K562 (cell line): Measurements from ENCODE around the gene ACP4. TPM values are rescaled to one million over a fixed set of nuclear protein-coding genes. Genes with fewer than 3 reads are reported as not detected.
A peak's percentile ranks its signal among the peaks of the same experiment; 100 is the strongest.

Experiments
- CBX3 ChIP-seq, 2 experiments: IDR thresholded peaks; 1 replicate in 1 of 2; 2 replicates in 1 of 2; pipeline ENCODE4 v1.6.1; 2012; ENCODE audit warnings: inconsistent platforms in 2 of 2, low read length in 2 of 2, borderline replicate concordance in 1 of 2, control low read depth in 1 of 2
- CEBPB ChIP-seq: fragments of 450-650 bp; IDR thresholded peaks from 2 replicates; pipeline ENCODE4 v1.6.1; 2016; ENCODE audit warnings: missing genetic modification characterization, missing compliant biosample characterization
- CREB3 ChIP-seq: fragments of 450-650 bp; conservative IDR thresholded peaks from 2 replicates; pipeline ENCODE4 v1.6.1; 2016; ENCODE audit warnings: missing genetic modification characterization, low read depth, mild to moderate bottlenecking, missing compliant biosample characterization, moderate library complexity
- ETV1 ChIP-seq: fragments of 450-650 bp; conservative IDR thresholded peaks from 2 replicates; pipeline ENCODE4 v1.6.1; 2016; ENCODE audit warnings: missing genetic modification characterization, control low read depth, low read depth, missing compliant biosample characterization
- IFI16 ChIP-seq: fragments of 250-450 bp; sonication (Bioruptor Pico); IDR thresholded peaks from 2 replicates; pipeline ENCODE4 v2.1.2; 2022; ENCODE audit warnings: mild to moderate bottlenecking, inconsistent platforms
- MEIS2 ChIP-seq: fragments of 450-650 bp; IDR thresholded peaks from 2 replicates; pipeline ENCODE4 v1.6.1; 2014; ENCODE audit warnings: mild to moderate bottlenecking; ENCODE audit not compliant: partially characterized antibody
- PBX2 ChIP-seq, 2 experiments: IDR thresholded peaks in 1 of 2; conservative IDR thresholded peaks in 1 of 2; 2 replicates each; pipeline ENCODE4 v1.6.1; 2016; ENCODE audit warnings: low read depth in 2 of 2, mild to moderate bottlenecking in 1 of 2, missing compliant biosample characterization in 1 of 2, missing genetic modification characterization in 1 of 2, moderate library complexity in 1 of 2
- POLR2G ChIP-seq: fragments of 200-400 bp; formaldehyde crosslinking; IDR thresholded peaks from 2 replicates; pipeline ENCODE4 v1.6.1; 2017; ENCODE audit warnings: low read depth, mild to moderate bottlenecking, antibody characterized with exemption, low read length, moderate library complexity
- PPARD ChIP-seq: fragments of 250-450 bp; sonication (Bioruptor Pico); IDR thresholded peaks from 2 replicates; pipeline ENCODE4 v1.8.0; 2022; ENCODE audit warnings: inconsistent platforms, mild to moderate bottlenecking, moderate library complexity
- REST ChIP-seq, 2 experiments: fragments of 450-650 bp; formaldehyde crosslinking in 1 of 2; IDR thresholded peaks; 2 replicates each; pipeline versions ENCODE4 v1.4.0 to v1.6.1; 2014 to 2020; ENCODE audit warnings: mild to moderate bottlenecking in 2 of 2, borderline replicate concordance in 1 of 2, low read depth in 1 of 2
- RFX5 ChIP-seq: IDR thresholded peaks from 2 replicates; pipeline ENCODE4 v1.6.1; 2011; ENCODE audit warnings: low read depth, mild to moderate bottlenecking, improper control_type of control experiment, low read length
- SOX6 ChIP-seq: fragments of 450-650 bp; IDR thresholded peaks from 2 replicates; pipeline ENCODE4 v1.6.1; 2014; ENCODE audit warnings: mild to moderate bottlenecking
- SRSF1 ChIP-seq: fragments of 200-400 bp; formaldehyde crosslinking; IDR thresholded peaks from 2 replicates; pipeline ENCODE4 v1.6.1; 2017; ENCODE audit warnings: mild to moderate bottlenecking, low read depth, low read length, moderate library complexity
- ZBTB17 ChIP-seq: fragments of 450-650 bp; formaldehyde crosslinking; IDR thresholded peaks from 2 replicates; pipeline ENCODE4 v1.4.0; 2020; ENCODE audit warnings: mild to moderate bottlenecking
- polyA plus RNA-seq, 8 experiments: library from polyadenylated mRNA; depleted of rRNA in 4 of 8; stranded (reverse) in 5 of 8; unstranded in 3 of 8; fragments of >200 nt; fragmentation: Nextera tagmentation in 2 of 8; fragmentation: Illumina TruSeq in 1 of 8; extraction: Ambion mirVana in 2 of 8; extraction: Trizol in 1 of 8; gene quantifications; 2 replicates each; pipeline versions ENCODE4 v1.2.1 to v1.2.3, GENCODE V29; 2011 to 2014; ENCODE audit warnings: inconsistent platforms in 1 of 8, missing spikeins in 1 of 8
- total RNA-seq, 7 experiments: library from RNA; depleted of rRNA in 6 of 7; stranded (reverse); fragments of >200 nt in 6 of 7; fragmentation: Illumina TruSeq in 2 of 7; extraction: Trizol in 2 of 7; gene quantifications; 2 replicates each; pipeline versions ENCODE4 v1.2.1 to v1.2.3, GENCODE V29; 2011 to 2021; ENCODE audit warnings: low replicate concordance in 1 of 7

The ACP4 gene
- total and polyA plus RNA-seq, 9 of the 15 experiments (the other 6 are each of a cell fraction or from before 2014, with no cell fraction given), result not detected

GRCh38 chr19:50768277-50768676 is 21.9 kb upstream of the ACP4 start (continued):
- TF ChIP-seq SRSF1 (no peak), ZBTB17 (CRISPR knock-in tag) (no peak), CBX3 (IDR thresholded peaks at IDR 0.05; ENCODE audit: borderline replicate concordance in 1 of 2, low read length in 2 of 2) (no peak), PBX2 (CRISPR knock-in tag; IDR thresholded peaks at IDR 0.05; ENCODE audit: low read depth) (no peak), PBX2 (tag; conservative IDR thresholded peaks at IDR 0.05; ENCODE audit: low read depth) (peak; percentile 71; the same call in 1 of the 2 replicates), RFX5 (no peak), CEBPB (tag) (peak; percentile 14; the same call in 1 of the 2 replicates), CREB3 (tag) (no peak), MEIS2 (peak; percentile 90), SOX6 (no peak), REST (IDR thresholded peaks at IDR 0.05; ENCODE audit: borderline replicate concordance) (no peak), REST (CRISPR knock-in tag; IDR thresholded peaks at IDR 0.05; ENCODE audit: low read depth) (no peak), ETV1 (0 out of 2 replicates have a peak, but pooled peaks have one; percentile 40), POLR2G (no peak), PPARD (CRISPR knock-in tag) (no peak), IFI16 (CRISPR knock-in tag) (no peak)
